Endothelial cell of umbilical vein (primary cell): ENCODE measurements around the gene LMNA. TPM values are rescaled to one million over a fixed set of nuclear protein-coding genes. Genes with fewer than 3 reads are reported as not detected.
A peak's percentile ranks its signal among the peaks of the same experiment; 100 is the strongest.

Source experiments
- BruUV-seq: library from RNA; stranded (reverse); fragments of 400-500 nt; replicated peaks from 2 replicates; lab custom pipeline; 2021; lab: Mats Ljungman, UMichigan
- CTCF ChIA-PET: fragments of 300-600, 350-600 bp; sonication (Branson Sonifier 250); formaldehyde crosslinking; loops from one replicate; lab custom pipeline; 2021; ENCODE audit warnings: antibody characterized with exemption, inconsistent platforms; lab: Charles Lee
- POLR2A ChIA-PET: fragments of 300-600, 350-600 bp; sonication (Branson Sonifier 250); formaldehyde crosslinking; loops from one replicate; lab custom pipeline; 2021; ENCODE audit warnings: antibody characterized with exemption, inconsistent platforms; lab: Charles Lee
- DNase-seq: peaks from one replicate; pipeline ENCODE4 v3.0.0-alpha.2; 2011; ENCODE audit warnings: low read depth, low spot score
- FAIRE-seq: peaks from 2 replicates; lab custom pipeline; 2011; peaks lifted over from hg19 to GRCh38; lab: Jason Lieb, UNC
- H2AFZ ChIP-seq: 2 replicates; pipeline ENCODE4 v1.6.0; 2012; ENCODE audit warnings: low read depth, low read length, control low read depth, inconsistent platforms
- H3K27ac ChIP-seq: 2 replicates; pipeline ENCODE4 v1.5.1; 2011; ENCODE audit warnings: low read depth, mild to moderate bottlenecking, control low read depth, low read length, moderate library complexity; ENCODE audit not compliant: insufficient read depth
- H3K27me3 ChIP-seq, 2 experiments: 2 replicates each; pipeline versions ENCODE4 v1.6.0 to v1.6.1; 2011; ENCODE audit warnings: low read length in 2 of 2, mixed read lengths in 1 of 2; ENCODE audit not compliant: control insufficient read depth in 2 of 2, insufficient read depth in 2 of 2
- H3K36me3 ChIP-seq, 2 experiments: 2 replicates in 1 of 2; 3 replicates in 1 of 2; pipeline ENCODE4 v1.5.1; 2011; ENCODE audit warnings: low read length in 2 of 2, mild to moderate bottlenecking in 1 of 2, moderate library complexity in 1 of 2; ENCODE audit not compliant: control insufficient read depth in 2 of 2, insufficient read depth in 2 of 2; ENCODE audit errors: extremely low read depth in 1 of 2
- H3K4me1 ChIP-seq: 3 replicates; pipeline ENCODE4 v1.5.1; 2011; ENCODE audit warnings: mild to moderate bottlenecking, low read length; ENCODE audit not compliant: control insufficient read depth, insufficient read depth; ENCODE audit errors: extremely low read depth
- H3K4me2 ChIP-seq: 2 replicates; pipeline ENCODE4 v1.6.1; 2011; ENCODE audit warnings: low read length, control low read depth, mixed read lengths; ENCODE audit not compliant: insufficient read depth
- H3K4me3 ChIP-seq, 3 experiments: fragments of 200-600 bp in 1 of 3; sonication (generic), shearing (Covaris generic) in 1 of 3; replicated peaks in 1 of 3; 2 replicates each; pipeline ENCODE4 v1.5.1; 2011 to 2016; ENCODE audit warnings: control low read depth in 3 of 3, low read length in 3 of 3, mild to moderate bottlenecking in 2 of 3, inconsistent platforms in 1 of 3, low read depth in 1 of 3, moderate library complexity in 1 of 3; ENCODE audit not compliant: insufficient read depth in 1 of 3
- H3K79me2 ChIP-seq: 2 replicates; pipeline ENCODE4 v1.6.0; 2012; ENCODE audit warnings: low read length, inconsistent platforms; ENCODE audit not compliant: control insufficient read depth, insufficient read depth
- H3K9ac ChIP-seq: replicated peaks from 2 replicates; pipeline ENCODE3; 2011; ENCODE audit warnings: low read length, control low read depth; ENCODE audit not compliant: insufficient read depth; ENCODE audit errors: extremely low read depth
- H3K9me1 ChIP-seq: replicated peaks from 3 replicates; pipeline ENCODE4 v1.6.0; 2011; ENCODE audit warnings: mild to moderate bottlenecking, low read length; ENCODE audit not compliant: control insufficient read depth, insufficient read depth; ENCODE audit errors: extremely low read depth
- H3K9me3 ChIP-seq: replicated peaks from 2 replicates; pipeline ENCODE4 v1.5.1; 2012; ENCODE audit warnings: low read length, inconsistent platforms; ENCODE audit not compliant: control insufficient read depth, insufficient read depth
- H4K20me1 ChIP-seq: replicated peaks from 2 replicates; pipeline ENCODE3; 2011; ENCODE audit warnings: mild to moderate bottlenecking, low read length; ENCODE audit not compliant: control insufficient read depth, insufficient read depth; ENCODE audit errors: extremely low read depth
- CTCF ChIP-seq, 2 donors: IDR thresholded peaks; 1 replicate in 1 of 2; 2 replicates in 1 of 2; pipeline ENCODE4 v1.5.1; 2011; ENCODE audit warnings: low read length in 2 of 2, mild to moderate bottlenecking in 2 of 2, moderate library complexity in 2 of 2, control low read depth in 1 of 2, inconsistent platforms in 1 of 2, low read depth in 1 of 2; ENCODE audit not compliant: insufficient read depth in 1 of 2; ENCODE audit errors: extremely low read depth in 1 of 2
- EZH2 ChIP-seq: IDR thresholded peaks from 2 replicates; pipeline ENCODE4 v1.6.1; 2012; ENCODE audit warnings: borderline replicate concordance, low read depth, mild to moderate bottlenecking, moderate library complexity, low read length, inconsistent platforms; ENCODE audit not compliant: severe bottlenecking
- FOS ChIP-seq: IDR thresholded peaks from 2 replicates; pipeline ENCODE4 v1.6.1; 2011; ENCODE audit warnings: mild to moderate bottlenecking, low read length, moderate library complexity, borderline replicate concordance; ENCODE audit not compliant: insufficient read depth
- GATA2 ChIP-seq: IDR thresholded peaks from 2 replicates; pipeline ENCODE4 v1.7.0; 2011; ENCODE audit warnings: low read depth, mild to moderate bottlenecking, moderate library complexity, mixed read lengths, low read length; ENCODE audit not compliant: insufficient read length, insufficient read depth
- JUN ChIP-seq: IDR thresholded peaks from 2 replicates; pipeline ENCODE4 v1.6.1; 2011; ENCODE audit warnings: borderline replicate concordance, low read depth; ENCODE audit not compliant: insufficient read length, insufficient read depth
- MAX ChIP-seq: IDR thresholded peaks from 2 replicates; pipeline ENCODE4 v1.6.1; 2011; ENCODE audit not compliant: insufficient read depth, insufficient read length
- MYC ChIP-seq: IDR thresholded peaks from one replicate; pipeline ENCODE4 v1.6.1; 2011; ENCODE audit warnings: mild to moderate bottlenecking, low read depth, low read length
- POLR2A ChIP-seq: IDR thresholded peaks from 2 replicates; pipeline ENCODE4 v1.6.1; 2012; ENCODE audit warnings: low read depth, mild to moderate bottlenecking, control low read depth, low read length
- POLR2AphosphoS5 ChIP-seq: IDR thresholded peaks from 2 replicates; pipeline ENCODE4 v1.6.1; 2012; ENCODE audit warnings: low read depth, mild to moderate bottlenecking, control low read depth, low read length, moderate library complexity; ENCODE audit not compliant: insufficient read depth
- dilution Hi-C: fragments of 300-500 bp; cut with MboI; formaldehyde crosslinking; loops from one replicate; pipeline ENCODE4 v1.15.0; 2019; ENCODE audit warnings: low sequenced_read_pairs; ENCODE audit not compliant: extremely low pct_ligation_motif_present
- intact Hi-C: fragments of 100-400 bp; cut with micrococcal nuclease; formaldehyde crosslinking; loops from one replicate; pipeline ENCODE4 v1.10.0; 2022
- polyA plus RNA-seq, 4 experiments: library from polyadenylated mRNA; depleted of rRNA in 3 of 4; stranded (reverse) in 3 of 4; unstranded in 1 of 4; fragments of >200 nt; gene quantifications; 2 replicates each; pipeline versions ENCODE4 v1.2.1 to v1.2.3, GENCODE V29; 2011 to 2012; ENCODE audit warnings: missing spikeins in 1 of 4
- total RNA-seq: library from RNA; stranded (reverse); gene quantifications from 2 replicates; pipeline ENCODE4 v1.2.3, GENCODE V29; 2021

LMNA gene
- total and polyA plus RNA-seq, 2 donors (not counting 3 experiments of a cell fraction or from before 2014, with no cell fraction given) = 371 to 742 TPM

- H3K9ac ChIP-seq = peak overlapping the region; percentile 70
- intact Hi-C loops = loop anchor here (10.0 kb wide), 1 partner anchor 254 kb away; the partner anchor contains the start of genes CCT3 and TSACC
- peaks cover 18% of the 10 kb centered on the region for H3K4me1 ChIP-seq
- FAIRE-seq = peak; percentile 42
- POLR2A ChIA-PET = no interaction called here
- H3K36me3 ChIP-seq = peaks cover 8 to 20% of the 10 kb centered on the region in 2 experiments
- peak overlapping the region; percentile 88 to 97 (median 91) for H3K4me3 ChIP-seq
- TF ChIP-seq EZH2 = no peak
- TF ChIP-seq CTCF (IDR thresholded peaks at IDR 0.05; ENCODE audit: extremely low read depth in 1 of 2, insufficient read depth in 1 of 2, low read depth in 1 of 2, low read length in 2 of 2) = no peak
- no peak for TF ChIP-seq MAX
- TF ChIP-seq JUN = no peak
- no peak for TF ChIP-seq POLR2A
- TF ChIP-seq GATA2 = no peak
- TF ChIP-seq POLR2AphosphoS5 = no peak
- no peak for TF ChIP-seq MYC
- TF ChIP-seq FOS = no peak
- no peaks in the 10 kb centered on the region for H3K9me1 ChIP-seq
- peaks cover 46% of the 10 kb centered on the region for H3K79me2 ChIP-seq
- peak overlapping the region; percentile 76 for H3K4me2 ChIP-seq
- H3K27me3 ChIP-seq = no peaks in the 10 kb centered on the region
- H3K9me3 ChIP-seq = no peaks in the 10 kb centered on the region
- DNase-seq = no peak
- H2AFZ ChIP-seq = no peak overlapping the region
- H4K20me1 ChIP-seq = no peaks in the 10 kb centered on the region
- dilution Hi-C loops = no loop called here
- CTCF ChIA-PET = interaction anchor here (2.5 to 2.7 kb wide), 2 partner anchors 14 to 49 kb away, joined by 9 to 11 read pairs; no protein-coding TSS in a partner anchor
- no peak overlapping the region for H3K27ac ChIP-seq
- no TSS peak for BruUV-seq
Measured at GRCh38 chr1:156080863-156081179, 33.7 kb upstream of the LMNA start.
